Measurements from ENCODE around the gene MRPS31. TPM values are rescaled to one million over a fixed set of nuclear protein-coding genes. Genes with fewer than 3 reads are reported as not detected.

MRPS31 gene
- total RNA-seq, 3 donors from 2014 or later (not counting 1 experiment from before 2014, with no cell fraction given) = 13.6 to 19.6 (median 13.8) TPM

DNA sequence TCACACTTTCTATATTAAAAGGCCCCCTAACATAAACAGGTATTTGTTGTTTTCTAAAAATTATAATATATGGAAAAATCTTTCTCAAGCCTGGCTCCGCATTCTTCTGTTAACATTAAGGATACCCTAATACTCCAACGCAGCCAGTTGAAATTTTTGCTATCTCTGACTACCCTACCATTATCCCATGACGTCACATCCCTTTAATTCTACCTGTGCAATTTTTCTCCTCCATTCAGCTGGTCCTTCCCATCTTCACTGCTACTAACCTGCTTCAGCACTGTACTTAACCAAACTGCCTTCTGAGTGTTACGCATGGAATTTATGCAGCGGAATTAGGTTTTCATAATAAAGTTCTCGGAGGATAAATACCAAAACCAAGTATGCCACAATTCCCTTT is 1.0 kb downstream of the MRPS31 start:
- Histone ChIP-seq H3K27ac (ENCODE audit: low read length) (no peak overlapping the region), H3K9me3 (ENCODE audit: control insufficient read depth, insufficient read depth, low read length) (no peaks in the 10 kb centered on the region), H3K4me3 (ENCODE audit: low read length) (no peak overlapping the region), H3K36me3 (ENCODE audit: control insufficient read depth, insufficient read depth, low read length) (peaks cover 10% of the 10 kb centered on the region), H3K4me1 (ENCODE audit: control insufficient read depth, insufficient read depth, low read length) (peaks cover 10% of the 10 kb centered on the region), H3K27me3 (ENCODE audit: control insufficient read depth, insufficient read depth, low read length) (no peaks in the 10 kb centered on the region)
- no peaks in the 10 kb centered on the region for H3K36me3 Mint-ChIP-seq
- H3K27me3 Mint-ChIP-seq (ENCODE audit: low read depth in 2 of 2) = no peaks in the 10 kb centered on the region
- peak overlapping the region; percentile 92 to 95 for H3K27ac Mint-ChIP-seq
- H3K4me1 Mint-ChIP-seq = peaks cover 13% of the 10 kb centered on the region in 2 donors
- peak overlapping the region; percentile 97 for H3K4me3 Mint-ChIP-seq
- intact Hi-C loops (cut with micrococcal nuclease) = loop anchor here (2.0 to 10.0 kb wide), 3 partner anchors 19 to 381 kb away; partner anchors contain the start of genes SLC25A15 and WBP4
- DNase-seq (peak in 1 of 2 donors; percentile 22), ATAC-seq (no peak)
- TF ChIP-seq, protein P1, sequence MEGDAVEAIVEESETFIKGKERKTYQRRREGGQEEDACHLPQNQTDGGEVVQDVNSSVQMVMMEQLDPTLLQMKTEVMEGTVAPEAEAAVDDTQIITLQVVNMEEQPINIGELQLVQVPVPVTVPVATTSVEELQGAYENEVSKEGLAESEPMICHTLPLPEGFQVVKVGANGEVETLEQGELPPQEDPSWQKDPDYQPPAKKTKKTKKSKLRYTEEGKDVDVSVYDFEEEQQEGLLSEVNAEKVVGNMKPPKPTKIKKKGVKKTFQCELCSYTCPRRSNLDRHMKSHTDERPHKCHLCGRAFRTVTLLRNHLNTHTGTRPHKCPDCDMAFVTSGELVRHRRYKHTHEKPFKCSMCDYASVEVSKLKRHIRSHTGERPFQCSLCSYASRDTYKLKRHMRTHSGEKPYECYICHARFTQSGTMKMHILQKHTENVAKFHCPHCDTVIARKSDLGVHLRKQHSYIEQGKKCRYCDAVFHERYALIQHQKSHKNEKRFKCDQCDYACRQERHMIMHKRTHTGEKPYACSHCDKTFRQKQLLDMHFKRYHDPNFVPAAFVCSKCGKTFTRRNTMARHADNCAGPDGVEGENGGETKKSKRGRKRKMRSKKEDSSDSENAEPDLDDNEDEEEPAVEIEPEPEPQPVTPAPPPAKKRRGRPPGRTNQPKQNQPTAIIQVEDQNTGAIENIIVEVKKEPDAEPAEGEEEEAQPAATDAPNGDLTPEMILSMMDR (IDR thresholded peaks at IDR 0.05) = no peak
- WGBS (ENCODE audit: insufficient coverage) = 86% methylated on average over 6 of the region's 6 CpGs
- no peaks in the 10 kb centered on the region for H3K9me3 Mint-ChIP-seq

DNA sequence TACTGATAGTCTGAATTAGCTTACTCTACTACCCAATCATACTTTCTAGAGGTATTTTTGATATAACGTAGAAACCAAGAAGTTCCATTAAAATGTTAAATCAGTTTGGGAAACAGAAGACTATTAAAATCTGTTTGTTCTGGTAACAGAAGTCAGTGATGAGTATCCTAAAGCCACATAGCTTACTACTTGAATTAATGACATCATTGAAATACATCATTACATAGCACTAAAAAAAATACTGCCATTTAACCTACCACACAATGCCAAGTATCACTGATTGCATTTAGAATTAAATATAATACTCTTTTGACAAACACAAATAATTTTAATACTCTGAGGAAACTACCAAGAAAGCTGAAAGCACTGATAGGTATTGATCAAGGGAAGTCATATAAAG is 5.4 kb downstream of the MRPS31 start:
- H3K27ac ChIP-seq (ENCODE audit: low read length) = no peak overlapping the region
- peaks cover 17% of the 10 kb centered on the region for H3K36me3 ChIP-seq (ENCODE audit: control insufficient read depth, insufficient read depth, low read length)
- H3K4me1 ChIP-seq (ENCODE audit: control insufficient read depth, insufficient read depth, low read length) = peaks cover 4% of the 10 kb centered on the region
- H3K27me3 Mint-ChIP-seq (ENCODE audit: low read depth in 2 of 2) = no peaks in the 10 kb centered on the region
- peaks cover 16 to 30% of the 10 kb centered on the region in 2 donors for H3K4me1 Mint-ChIP-seq
- no peak overlapping the region for H3K4me3 Mint-ChIP-seq
- no peaks in the 10 kb centered on the region for H3K36me3 Mint-ChIP-seq
- H3K9me3 Mint-ChIP-seq = no peaks in the 10 kb centered on the region
- H3K4me3 ChIP-seq (ENCODE audit: low read length) = no peak overlapping the region
- ATAC-seq (no peak), DNase-seq (no peak)
- intact Hi-C loops (cut with micrococcal nuclease) = no loop called here
- H3K27me3 ChIP-seq (ENCODE audit: control insufficient read depth, insufficient read depth, low read length) = no peaks in the 10 kb centered on the region
- no peak overlapping the region for H3K27ac Mint-ChIP-seq
- TF ChIP-seq, protein P1 (IDR thresholded peaks at IDR 0.05) = no peak
- no peaks in the 10 kb centered on the region for H3K9me3 ChIP-seq (ENCODE audit: control insufficient read depth, insufficient read depth, low read length)
- WGBS (ENCODE audit: insufficient coverage) = no CpG with 5 or more reads among the region's 1 CpG

DNA sequence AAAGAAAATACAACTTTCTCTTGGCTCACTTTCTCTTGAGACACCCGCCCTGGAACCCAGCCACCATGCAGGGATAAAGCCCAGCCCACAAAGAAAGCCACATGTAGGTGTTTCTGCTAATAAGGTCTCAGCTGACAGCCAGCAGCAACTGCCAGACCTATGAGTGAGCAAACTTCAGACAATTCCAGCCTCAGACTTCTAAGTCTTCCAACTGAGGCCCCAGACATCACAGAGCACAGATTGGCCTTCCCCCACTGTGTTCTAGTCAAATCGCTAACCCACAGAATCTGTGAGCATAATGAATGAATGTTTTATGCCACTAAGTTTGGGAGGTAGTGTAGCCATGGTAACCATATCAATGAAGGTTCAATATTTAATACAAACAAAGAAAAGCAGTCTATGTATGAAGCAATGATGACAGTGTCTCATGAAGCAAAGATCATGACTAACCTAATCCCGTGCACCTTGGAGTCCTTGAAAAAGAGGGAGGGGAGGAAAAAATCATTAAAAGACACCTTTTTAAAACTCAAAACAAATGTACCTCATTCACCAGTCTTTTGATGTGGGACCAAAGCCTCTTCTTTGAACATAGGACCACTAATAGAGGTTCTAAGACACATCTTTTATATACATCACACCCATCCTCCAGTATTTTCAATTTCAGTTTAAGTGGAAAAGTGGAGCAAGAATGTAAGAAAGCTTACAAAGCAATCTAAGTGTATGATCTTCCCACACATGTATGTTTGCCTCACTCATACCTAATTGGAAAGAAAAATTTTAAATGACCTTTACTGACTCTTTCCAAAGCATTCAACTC is 6.2 kb downstream of the MRPS31 start:
- H3K4me1 Mint-ChIP-seq = peaks cover 7 to 22% of the 10 kb centered on the region in 2 donors
- peak overlapping the region in 1 of 2 donors; percentile 35 for H3K27ac Mint-ChIP-seq
- Histone ChIP-seq H3K27ac (ENCODE audit: low read length) (no peak overlapping the region), H3K27me3 (ENCODE audit: control insufficient read depth, insufficient read depth, low read length) (no peaks in the 10 kb centered on the region), H3K4me1 (ENCODE audit: control insufficient read depth, insufficient read depth, low read length) (no peaks in the 10 kb centered on the region), H3K4me3 (ENCODE audit: low read length) (no peak overlapping the region), H3K9me3 (ENCODE audit: control insufficient read depth, insufficient read depth, low read length) (no peaks in the 10 kb centered on the region), H3K36me3 (ENCODE audit: control insufficient read depth, insufficient read depth, low read length) (peaks cover 17% of the 10 kb centered on the region)
- no peaks in the 10 kb centered on the region for H3K9me3 Mint-ChIP-seq
- H3K36me3 Mint-ChIP-seq = no peaks in the 10 kb centered on the region
- DNase-seq = peak in 1 of 2 donors; percentile 48
- ATAC-seq = no peak
- TF ChIP-seq, protein P1 (IDR thresholded peaks at IDR 0.05) = no peak
- H3K4me3 Mint-ChIP-seq = no peak overlapping the region
- intact Hi-C loops (cut with micrococcal nuclease) = no loop called here
- 53% methylated on average over 1 of the region's 3 CpGs for WGBS (ENCODE audit: insufficient coverage)
- no peaks in the 10 kb centered on the region for H3K27me3 Mint-ChIP-seq (ENCODE audit: low read depth in 2 of 2)

Measured in natural killer cell (primary cell).